GM23338 (cell line): ENCODE measurements around the gene OSBPL5.

Experiments used
- CREB1 ChIP-seq: fragments of 250-450 bp; sonication (Bioruptor Pico); IDR thresholded peaks from 2 replicates; pipeline ENCODE4 v1.5.0; 2020; ENCODE audit warnings: low read depth, mild to moderate bottlenecking, moderate library complexity
- EZH2 ChIP-seq: fragments of 200-600 bp; sonication (generic); IDR thresholded peaks from one replicate; pipeline ENCODE4 v1.8.0; 2017; ENCODE audit warnings: antibody characterized with exemption, mild to moderate bottlenecking, low read depth; ENCODE audit not compliant: unreplicated experiment
- EZH2phosphoT487 ChIP-seq: fragments of 200-600 bp; sonication (generic); IDR thresholded peaks from one replicate; pipeline ENCODE4 v1.8.1; 2018; ENCODE audit warnings: antibody characterized with exemption; ENCODE audit not compliant: unreplicated experiment
- JUNB ChIP-seq: IDR thresholded peaks from one replicate; pipeline ENCODE4 v1.6.1; 2016; ENCODE audit warnings: antibody characterized with exemption; ENCODE audit not compliant: unreplicated experiment
- NANOG ChIP-seq: IDR thresholded peaks from 2 replicates; pipeline ENCODE4 v1.6.1; 2016; ENCODE audit warnings: antibody characterized with exemption, borderline replicate concordance
- POLR2AphosphoS5 ChIP-seq: IDR thresholded peaks from 2 replicates; pipeline ENCODE4 v1.6.1; 2016; ENCODE audit warnings: antibody characterized with exemption, low read depth
- STAT1 ChIP-seq: IDR thresholded peaks from one replicate; pipeline ENCODE4 v1.6.1; 2016; ENCODE audit warnings: antibody characterized with exemption; ENCODE audit not compliant: unreplicated experiment
- ZNF114 ChIP-seq: fragments of 250-450 bp; sonication (Bioruptor Pico); IDR thresholded peaks from 2 replicates; pipeline ENCODE4 v1.5.0; 2020; ENCODE audit warnings: mild to moderate bottlenecking, moderate library complexity
- TF ChIP-seq, protein P1 (sequence below), 2 experiments: fragments of 200-600 bp in 1 of 2; sonication (generic) in 1 of 2; conservative IDR thresholded peaks; 2 replicates each; pipeline versions ENCODE4 v1.5.1 to v1.6.1; 2016 to 2017; ENCODE audit warnings: antibody characterized with exemption in 2 of 2, low read depth in 2 of 2, mild to moderate bottlenecking in 2 of 2, moderate library complexity in 1 of 2
- TF ChIP-seq, protein P2 (sequence below): IDR thresholded peaks from one replicate; pipeline ENCODE4 v1.6.1; 2018; ENCODE audit warnings: antibody characterized with exemption; ENCODE audit not compliant: unreplicated experiment
- TF ChIP-seq, protein P3 (sequence below): IDR thresholded peaks from 2 replicates; pipeline ENCODE4 v1.6.1; 2016; ENCODE audit warnings: antibody characterized with exemption
- TF ChIP-seq, protein P4 (sequence below): fragments of 250-450 bp; sonication (Bioruptor Pico); IDR thresholded peaks from 2 replicates; pipeline ENCODE4 v1.5.0; 2020; ENCODE audit warnings: mild to moderate bottlenecking, moderate library complexity

DNA sequence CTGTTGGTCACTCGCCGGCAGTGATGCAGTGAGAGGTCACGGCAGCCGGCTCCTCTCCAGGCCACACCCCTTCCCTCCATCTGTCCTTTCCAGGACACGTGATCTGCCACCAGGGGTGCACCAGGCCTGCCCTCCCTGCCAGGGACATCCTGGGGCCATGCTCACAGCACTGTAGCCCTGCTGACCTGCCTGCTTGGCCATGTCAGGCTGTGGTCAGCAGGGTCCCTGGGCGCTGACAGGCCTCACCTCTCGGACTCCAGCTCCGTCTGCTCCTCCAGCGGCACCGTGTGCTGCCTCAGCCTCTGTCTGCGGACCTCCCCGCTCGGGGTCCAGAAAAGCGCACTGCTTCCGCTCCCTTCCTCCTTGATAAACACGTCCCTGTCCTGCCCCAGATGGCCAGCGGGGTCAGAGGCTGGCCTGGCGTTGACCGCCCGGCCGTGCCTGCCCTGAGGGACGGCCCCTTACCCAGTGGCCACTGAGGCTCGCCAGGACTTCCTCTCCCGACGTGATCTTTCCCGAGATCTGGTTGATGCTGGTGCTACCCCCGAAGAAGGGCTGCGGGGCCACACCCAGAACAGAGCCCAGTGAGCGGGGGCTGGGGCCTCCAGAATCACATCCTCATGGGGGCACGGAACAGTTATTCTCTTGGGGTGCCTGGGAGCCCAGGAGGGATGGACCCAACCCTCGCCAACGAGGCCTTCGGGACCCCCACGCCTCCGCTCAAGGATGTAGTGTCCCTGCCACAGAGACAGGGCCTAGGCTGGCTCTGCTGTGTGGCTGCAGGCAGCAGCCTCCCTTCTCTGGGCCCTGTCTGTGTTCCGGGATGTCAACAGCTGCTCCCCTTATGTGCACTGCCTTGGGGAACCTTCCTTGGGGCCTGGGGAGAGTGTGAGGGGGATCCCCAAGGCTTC is 71.6 kb downstream of the OSBPL5 start:
- TF ChIP-seq, protein P1, sequence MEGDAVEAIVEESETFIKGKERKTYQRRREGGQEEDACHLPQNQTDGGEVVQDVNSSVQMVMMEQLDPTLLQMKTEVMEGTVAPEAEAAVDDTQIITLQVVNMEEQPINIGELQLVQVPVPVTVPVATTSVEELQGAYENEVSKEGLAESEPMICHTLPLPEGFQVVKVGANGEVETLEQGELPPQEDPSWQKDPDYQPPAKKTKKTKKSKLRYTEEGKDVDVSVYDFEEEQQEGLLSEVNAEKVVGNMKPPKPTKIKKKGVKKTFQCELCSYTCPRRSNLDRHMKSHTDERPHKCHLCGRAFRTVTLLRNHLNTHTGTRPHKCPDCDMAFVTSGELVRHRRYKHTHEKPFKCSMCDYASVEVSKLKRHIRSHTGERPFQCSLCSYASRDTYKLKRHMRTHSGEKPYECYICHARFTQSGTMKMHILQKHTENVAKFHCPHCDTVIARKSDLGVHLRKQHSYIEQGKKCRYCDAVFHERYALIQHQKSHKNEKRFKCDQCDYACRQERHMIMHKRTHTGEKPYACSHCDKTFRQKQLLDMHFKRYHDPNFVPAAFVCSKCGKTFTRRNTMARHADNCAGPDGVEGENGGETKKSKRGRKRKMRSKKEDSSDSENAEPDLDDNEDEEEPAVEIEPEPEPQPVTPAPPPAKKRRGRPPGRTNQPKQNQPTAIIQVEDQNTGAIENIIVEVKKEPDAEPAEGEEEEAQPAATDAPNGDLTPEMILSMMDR (conservative IDR thresholded peaks at IDR 0.05; ENCODE audit: low read depth in 2 of 2), result no peak
- TF ChIP-seq EZH2, result no peak
- no peak for TF ChIP-seq POLR2AphosphoS5
- TF ChIP-seq, protein P2, sequence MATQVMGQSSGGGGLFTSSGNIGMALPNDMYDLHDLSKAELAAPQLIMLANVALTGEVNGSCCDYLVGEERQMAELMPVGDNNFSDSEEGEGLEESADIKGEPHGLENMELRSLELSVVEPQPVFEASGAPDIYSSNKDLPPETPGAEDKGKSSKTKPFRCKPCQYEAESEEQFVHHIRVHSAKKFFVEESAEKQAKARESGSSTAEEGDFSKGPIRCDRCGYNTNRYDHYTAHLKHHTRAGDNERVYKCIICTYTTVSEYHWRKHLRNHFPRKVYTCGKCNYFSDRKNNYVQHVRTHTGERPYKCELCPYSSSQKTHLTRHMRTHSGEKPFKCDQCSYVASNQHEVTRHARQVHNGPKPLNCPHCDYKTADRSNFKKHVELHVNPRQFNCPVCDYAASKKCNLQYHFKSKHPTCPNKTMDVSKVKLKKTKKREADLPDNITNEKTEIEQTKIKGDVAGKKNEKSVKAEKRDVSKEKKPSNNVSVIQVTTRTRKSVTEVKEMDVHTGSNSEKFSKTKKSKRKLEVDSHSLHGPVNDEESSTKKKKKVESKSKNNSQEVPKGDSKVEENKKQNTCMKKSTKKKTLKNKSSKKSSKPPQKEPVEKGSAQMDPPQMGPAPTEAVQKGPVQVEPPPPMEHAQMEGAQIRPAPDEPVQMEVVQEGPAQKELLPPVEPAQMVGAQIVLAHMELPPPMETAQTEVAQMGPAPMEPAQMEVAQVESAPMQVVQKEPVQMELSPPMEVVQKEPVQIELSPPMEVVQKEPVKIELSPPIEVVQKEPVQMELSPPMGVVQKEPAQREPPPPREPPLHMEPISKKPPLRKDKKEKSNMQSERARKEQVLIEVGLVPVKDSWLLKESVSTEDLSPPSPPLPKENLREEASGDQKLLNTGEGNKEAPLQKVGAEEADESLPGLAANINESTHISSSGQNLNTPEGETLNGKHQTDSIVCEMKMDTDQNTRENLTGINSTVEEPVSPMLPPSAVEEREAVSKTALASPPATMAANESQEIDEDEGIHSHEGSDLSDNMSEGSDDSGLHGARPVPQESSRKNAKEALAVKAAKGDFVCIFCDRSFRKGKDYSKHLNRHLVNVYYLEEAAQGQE, result no peak
- TF ChIP-seq EZH2phosphoT487, result no peak
- no peak for TF ChIP-seq JUNB
- TF ChIP-seq CREB1, result no peak
- TF ChIP-seq STAT1, result no peak
- TF ChIP-seq, protein P3, sequence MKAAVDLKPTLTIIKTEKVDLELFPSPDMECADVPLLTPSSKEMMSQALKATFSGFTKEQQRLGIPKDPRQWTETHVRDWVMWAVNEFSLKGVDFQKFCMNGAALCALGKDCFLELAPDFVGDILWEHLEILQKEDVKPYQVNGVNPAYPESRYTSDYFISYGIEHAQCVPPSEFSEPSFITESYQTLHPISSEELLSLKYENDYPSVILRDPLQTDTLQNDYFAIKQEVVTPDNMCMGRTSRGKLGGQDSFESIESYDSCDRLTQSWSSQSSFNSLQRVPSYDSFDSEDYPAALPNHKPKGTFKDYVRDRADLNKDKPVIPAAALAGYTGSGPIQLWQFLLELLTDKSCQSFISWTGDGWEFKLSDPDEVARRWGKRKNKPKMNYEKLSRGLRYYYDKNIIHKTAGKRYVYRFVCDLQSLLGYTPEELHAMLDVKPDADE, result no peak
- no peak for TF ChIP-seq ZNF114 (CRISPR knock-in tag)
- TF ChIP-seq, protein P4, sequence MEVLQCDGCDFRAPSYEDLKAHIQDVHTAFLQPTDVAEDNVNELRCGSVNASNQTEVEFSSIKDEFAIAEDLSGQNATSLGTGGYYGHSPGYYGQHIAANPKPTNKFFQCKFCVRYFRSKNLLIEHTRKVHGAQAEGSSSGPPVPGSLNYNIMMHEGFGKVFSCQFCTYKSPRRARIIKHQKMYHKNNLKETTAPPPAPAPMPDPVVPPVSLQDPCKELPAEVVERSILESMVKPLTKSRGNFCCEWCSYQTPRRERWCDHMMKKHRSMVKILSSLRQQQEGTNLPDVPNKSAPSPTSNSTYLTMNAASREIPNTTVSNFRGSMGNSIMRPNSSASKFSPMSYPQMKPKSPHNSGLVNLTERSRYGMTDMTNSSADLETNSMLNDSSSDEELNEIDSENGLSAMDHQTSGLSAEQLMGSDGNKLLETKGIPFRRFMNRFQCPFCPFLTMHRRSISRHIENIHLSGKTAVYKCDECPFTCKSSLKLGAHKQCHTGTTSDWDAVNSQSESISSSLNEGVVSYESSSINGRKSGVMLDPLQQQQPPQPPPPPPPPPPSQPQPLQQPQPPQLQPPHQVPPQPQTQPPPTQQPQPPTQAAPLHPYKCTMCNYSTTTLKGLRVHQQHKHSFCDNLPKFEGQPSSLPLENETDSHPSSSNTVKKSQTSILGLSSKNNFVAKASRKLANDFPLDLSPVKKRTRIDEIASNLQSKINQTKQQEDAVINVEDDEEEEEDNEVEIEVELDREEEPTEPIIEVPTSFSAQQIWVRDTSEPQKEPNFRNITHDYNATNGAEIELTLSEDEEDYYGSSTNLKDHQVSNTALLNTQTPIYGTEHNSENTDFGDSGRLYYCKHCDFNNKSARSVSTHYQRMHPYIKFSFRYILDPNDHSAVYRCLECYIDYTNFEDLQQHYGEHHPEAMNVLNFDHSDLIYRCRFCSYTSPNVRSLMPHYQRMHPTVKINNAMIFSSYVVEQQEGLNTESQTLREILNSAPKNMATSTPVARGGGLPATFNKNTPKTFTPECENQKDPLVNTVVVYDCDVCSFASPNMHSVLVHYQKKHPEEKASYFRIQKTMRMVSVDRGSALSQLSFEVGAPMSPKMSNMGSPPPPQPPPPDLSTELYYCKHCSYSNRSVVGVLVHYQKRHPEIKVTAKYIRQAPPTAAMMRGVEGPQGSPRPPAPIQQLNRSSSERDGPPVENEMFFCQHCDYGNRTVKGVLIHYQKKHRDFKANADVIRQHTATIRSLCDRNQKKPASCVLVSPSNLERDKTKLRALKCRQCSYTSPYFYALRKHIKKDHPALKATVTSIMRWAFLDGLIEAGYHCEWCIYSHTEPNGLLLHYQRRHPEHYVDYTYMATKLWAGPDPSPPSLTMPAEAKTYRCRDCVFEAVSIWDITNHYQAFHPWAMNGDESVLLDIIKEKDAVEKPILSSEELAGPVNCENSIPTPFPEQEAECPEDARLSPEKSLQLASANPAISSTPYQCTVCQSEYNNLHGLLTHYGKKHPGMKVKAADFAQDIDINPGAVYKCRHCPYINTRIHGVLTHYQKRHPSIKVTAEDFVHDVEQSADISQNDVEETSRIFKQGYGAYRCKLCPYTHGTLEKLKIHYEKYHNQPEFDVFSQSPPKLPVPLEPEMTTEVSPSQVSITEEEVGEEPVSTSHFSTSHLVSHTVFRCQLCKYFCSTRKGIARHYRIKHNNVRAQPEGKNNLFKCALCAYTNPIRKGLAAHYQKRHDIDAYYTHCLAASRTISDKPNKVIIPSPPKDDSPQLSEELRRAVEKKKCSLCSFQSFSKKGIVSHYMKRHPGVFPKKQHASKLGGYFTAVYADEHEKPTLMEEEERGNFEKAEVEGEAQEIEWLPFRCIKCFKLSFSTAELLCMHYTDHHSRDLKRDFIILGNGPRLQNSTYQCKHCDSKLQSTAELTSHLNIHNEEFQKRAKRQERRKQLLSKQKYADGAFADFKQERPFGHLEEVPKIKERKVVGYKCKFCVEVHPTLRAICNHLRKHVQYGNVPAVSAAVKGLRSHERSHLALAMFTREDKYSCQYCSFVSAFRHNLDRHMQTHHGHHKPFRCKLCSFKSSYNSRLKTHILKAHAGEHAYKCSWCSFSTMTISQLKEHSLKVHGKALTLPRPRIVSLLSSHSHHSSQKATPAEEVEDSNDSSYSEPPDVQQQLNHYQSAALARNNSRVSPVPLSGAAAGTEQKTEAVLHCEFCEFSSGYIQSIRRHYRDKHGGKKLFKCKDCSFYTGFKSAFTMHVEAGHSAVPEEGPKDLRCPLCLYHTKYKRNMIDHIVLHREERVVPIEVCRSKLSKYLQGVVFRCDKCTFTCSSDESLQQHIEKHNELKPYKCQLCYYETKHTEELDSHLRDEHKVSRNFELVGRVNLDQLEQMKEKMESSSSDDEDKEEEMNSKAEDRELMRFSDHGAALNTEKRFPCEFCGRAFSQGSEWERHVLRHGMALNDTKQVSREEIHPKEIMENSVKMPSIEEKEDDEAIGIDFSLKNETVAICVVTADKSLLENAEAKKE (CRISPR knock-in tag), result no peak
- no peak for TF ChIP-seq NANOG
